ENCODE results near the gene AOX1. TPM values are rescaled to one million over a fixed set of nuclear protein-coding genes. Genes with fewer than 3 reads are reported as not detected.
"Not testable (repeated sequence)": the region's sequence is repeated elsewhere in the genome, so short reads cannot be mapped to it uniquely, and the experiment has no call there.

AOX1 gene
- total and polyA plus RNA-seq, 10 of the 15 experiments (the other 5 are each of a cell fraction or from before 2014, with no cell fraction given), result 0.03 to 0.56 (median 0.19) TPM; not detected in 6

DNA sequence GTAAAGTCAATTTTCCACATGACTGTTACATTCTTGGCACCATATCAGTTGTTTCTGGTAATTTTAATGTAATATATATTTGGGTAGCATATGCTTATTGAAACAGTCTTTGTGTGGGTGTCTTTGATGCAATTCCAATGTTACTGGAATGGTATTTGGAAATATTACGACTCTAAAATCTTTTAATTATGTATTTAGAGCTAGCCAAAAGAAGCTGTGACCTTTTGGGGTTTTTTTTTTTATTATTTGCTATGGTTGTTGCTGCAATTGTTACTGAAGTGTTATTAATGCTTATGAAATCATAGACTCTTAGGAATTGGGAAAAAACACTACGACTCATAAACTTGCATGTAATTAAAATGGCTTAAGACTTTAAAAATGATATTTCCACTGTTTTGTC, 95.9 kb downstream of the AOX1 start:
- no TSS peak for BruUV-seq (replicated peaks)

DNA sequence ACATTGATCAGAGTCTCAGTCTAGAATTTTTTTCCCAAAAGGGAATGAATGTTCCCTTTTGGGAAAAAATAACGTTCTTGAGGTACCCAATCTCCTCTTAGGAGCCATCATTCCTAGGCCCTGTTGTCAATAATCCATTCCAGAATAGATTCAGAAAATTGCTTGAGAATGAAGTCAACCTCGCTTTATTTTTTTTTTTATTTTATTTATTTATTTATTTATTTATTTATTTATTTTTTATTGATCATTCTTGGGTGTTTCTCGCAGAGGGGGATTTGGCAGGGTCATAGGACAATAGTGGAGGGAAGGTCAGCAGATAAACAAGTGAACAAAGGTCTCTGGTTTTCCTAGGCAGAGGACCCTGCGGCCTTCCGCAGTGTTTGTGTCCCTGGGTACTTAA, 96.6 kb downstream of the AOX1 start:
- H3K79me2 ChIP-seq (ENCODE audit: control insufficient read depth, insufficient read depth, low read length); CTCF ChIA-PET; intact Hi-C loops (cut with micrococcal nuclease; ENCODE audit: unreplicated experiment); H3K9me3 ChIP-seq (replicated peaks; ENCODE audit: control insufficient read depth, insufficient read depth, low read length); H3K27ac ChIP-seq (ENCODE audit: control insufficient read depth, insufficient read depth); BruUV-seq (replicated peaks); H3K4me2 ChIP-seq (ENCODE audit: control insufficient read depth, insufficient read depth); ATAC-seq; H4K20me1 ChIP-seq (ENCODE audit: control insufficient read depth, insufficient read depth); H3K27me3 ChIP-seq (replicated peaks in 1 of 2; ENCODE audit: control insufficient read depth in 2 of 2, insufficient read depth in 2 of 2, low read length in 1 of 2); H2AFZ ChIP-seq (ENCODE audit: control insufficient read depth, low read depth, low read length); RAD21 ChIA-PET (ENCODE audit: unreplicated experiment); H3K36me3 ChIP-seq (ENCODE audit: control insufficient read depth in 2 of 2, insufficient read depth in 2 of 2, low read length in 1 of 2); DNase-seq (ENCODE audit: low read depth, low spot score); H3K9ac ChIP-seq (ENCODE audit: control insufficient read depth, insufficient read depth, low read length); in situ Hi-C loops (cut with MboI); POLR2A ChIA-PET; FAIRE-seq; SMC1A ChIA-PET (ENCODE audit: uncharacterized antibody, unreplicated experiment); H3K4me3 ChIP-seq; H3K4me1 ChIP-seq (ENCODE audit: control insufficient read depth, insufficient read depth, low read length): not testable (repeated sequence)
- WGBS (ENCODE audit: insufficient coverage, insufficient replicate concordance, low lambda C conversion rate, missing lambda C conversion rate), result 0% methylated on average over 3 of the region's 5 CpGs

More for the DNA sequence above, 95.9 kb downstream of the AOX1 start:
- ChIA-PET CTCF (no interaction called here), RAD21 (ENCODE audit: unreplicated experiment) (no interaction called here), POLR2A (no interaction called here), SMC1A (ENCODE audit: uncharacterized antibody, unreplicated experiment) (no interaction called here)
- Histone ChIP-seq H3K9me3 (replicated peaks; ENCODE audit: control insufficient read depth, insufficient read depth, low read length) (no peaks in the 10 kb centered on the region), H3K36me3 (ENCODE audit: control insufficient read depth in 2 of 2, insufficient read depth in 2 of 2, low read length in 1 of 2) (no peaks in the 10 kb centered on the region), H3K4me2 (ENCODE audit: control insufficient read depth, insufficient read depth) (no peak overlapping the region), H4K20me1 (ENCODE audit: control insufficient read depth, insufficient read depth) (no peaks in the 10 kb centered on the region), H3K4me3 (no peak overlapping the region), H3K27me3 (replicated peaks in 1 of 2; ENCODE audit: control insufficient read depth in 2 of 2, insufficient read depth in 2 of 2, low read length in 1 of 2) (no peaks in the 10 kb centered on the region; a peak in 1 of 4 replicates), H3K4me1 (ENCODE audit: control insufficient read depth, insufficient read depth, low read length) (no peaks in the 10 kb centered on the region), H2AFZ (ENCODE audit: control insufficient read depth, low read depth, low read length) (no peak overlapping the region), H3K79me2 (ENCODE audit: control insufficient read depth, insufficient read depth, low read length) (no peaks in the 10 kb centered on the region), H3K27ac (ENCODE audit: control insufficient read depth, insufficient read depth) (no peak overlapping the region), H3K9ac (ENCODE audit: control insufficient read depth, insufficient read depth, low read length) (no peak overlapping the region)
- ATAC-seq, result no peak
- intact Hi-C loops (cut with micrococcal nuclease; ENCODE audit: unreplicated experiment), result no loop called here
- in situ Hi-C loops (cut with MboI), result no loop called here
- no peak for FAIRE-seq
- 21% methylated on average over 2 of the region's 2 CpGs for WGBS (ENCODE audit: insufficient coverage, insufficient replicate concordance, low lambda C conversion rate, missing lambda C conversion rate)
- no peak for DNase-seq (ENCODE audit: low read depth, low spot score)
- no peak for TF ChIP-seq ZNF24 (IDR thresholded peaks at IDR 0.05)
- no peak for TF ChIP-seq KAT2A (conservative IDR thresholded peaks at IDR 0.05; ENCODE audit: control insufficient read depth, low read depth, low read length)
- TF ChIP-seq YBX1 (IDR thresholded peaks at IDR 0.05), result no peak
- TF ChIP-seq KDM1A (IDR thresholded peaks at IDR 0.05; ENCODE audit: borderline replicate concordance), result no peak
- no peak for TF ChIP-seq EGR1 (IDR thresholded peaks at IDR 0.05; ENCODE audit: borderline replicate concordance in 1 of 2, low read depth in 2 of 2, low read length in 2 of 2)
- TF ChIP-seq, protein P1, sequence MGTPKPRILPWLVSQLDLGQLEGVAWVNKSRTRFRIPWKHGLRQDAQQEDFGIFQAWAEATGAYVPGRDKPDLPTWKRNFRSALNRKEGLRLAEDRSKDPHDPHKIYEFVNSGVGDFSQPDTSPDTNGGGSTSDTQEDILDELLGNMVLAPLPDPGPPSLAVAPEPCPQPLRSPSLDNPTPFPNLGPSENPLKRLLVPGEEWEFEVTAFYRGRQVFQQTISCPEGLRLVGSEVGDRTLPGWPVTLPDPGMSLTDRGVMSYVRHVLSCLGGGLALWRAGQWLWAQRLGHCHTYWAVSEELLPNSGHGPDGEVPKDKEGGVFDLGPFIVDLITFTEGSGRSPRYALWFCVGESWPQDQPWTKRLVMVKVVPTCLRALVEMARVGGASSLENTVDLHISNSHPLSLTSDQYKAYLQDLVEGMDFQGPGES (IDR thresholded peaks at IDR 0.05), result no peak
- TF ChIP-seq RAD51 (IDR thresholded peaks at IDR 0.05), result no peak
- no peak for TF ChIP-seq SP1 (IDR thresholded peaks at IDR 0.05; ENCODE audit: low read depth, low read length)
- TF ChIP-seq, protein P2, sequence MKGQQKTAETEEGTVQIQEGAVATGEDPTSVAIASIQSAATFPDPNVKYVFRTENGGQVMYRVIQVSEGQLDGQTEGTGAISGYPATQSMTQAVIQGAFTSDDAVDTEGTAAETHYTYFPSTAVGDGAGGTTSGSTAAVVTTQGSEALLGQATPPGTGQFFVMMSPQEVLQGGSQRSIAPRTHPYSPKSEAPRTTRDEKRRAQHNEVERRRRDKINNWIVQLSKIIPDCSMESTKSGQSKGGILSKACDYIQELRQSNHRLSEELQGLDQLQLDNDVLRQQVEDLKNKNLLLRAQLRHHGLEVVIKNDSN (IDR thresholded peaks at IDR 0.05; ENCODE audit: borderline replicate concordance, extremely low read length, insufficient read depth, low read depth, low read length), result no peak
- TF ChIP-seq, protein P3, sequence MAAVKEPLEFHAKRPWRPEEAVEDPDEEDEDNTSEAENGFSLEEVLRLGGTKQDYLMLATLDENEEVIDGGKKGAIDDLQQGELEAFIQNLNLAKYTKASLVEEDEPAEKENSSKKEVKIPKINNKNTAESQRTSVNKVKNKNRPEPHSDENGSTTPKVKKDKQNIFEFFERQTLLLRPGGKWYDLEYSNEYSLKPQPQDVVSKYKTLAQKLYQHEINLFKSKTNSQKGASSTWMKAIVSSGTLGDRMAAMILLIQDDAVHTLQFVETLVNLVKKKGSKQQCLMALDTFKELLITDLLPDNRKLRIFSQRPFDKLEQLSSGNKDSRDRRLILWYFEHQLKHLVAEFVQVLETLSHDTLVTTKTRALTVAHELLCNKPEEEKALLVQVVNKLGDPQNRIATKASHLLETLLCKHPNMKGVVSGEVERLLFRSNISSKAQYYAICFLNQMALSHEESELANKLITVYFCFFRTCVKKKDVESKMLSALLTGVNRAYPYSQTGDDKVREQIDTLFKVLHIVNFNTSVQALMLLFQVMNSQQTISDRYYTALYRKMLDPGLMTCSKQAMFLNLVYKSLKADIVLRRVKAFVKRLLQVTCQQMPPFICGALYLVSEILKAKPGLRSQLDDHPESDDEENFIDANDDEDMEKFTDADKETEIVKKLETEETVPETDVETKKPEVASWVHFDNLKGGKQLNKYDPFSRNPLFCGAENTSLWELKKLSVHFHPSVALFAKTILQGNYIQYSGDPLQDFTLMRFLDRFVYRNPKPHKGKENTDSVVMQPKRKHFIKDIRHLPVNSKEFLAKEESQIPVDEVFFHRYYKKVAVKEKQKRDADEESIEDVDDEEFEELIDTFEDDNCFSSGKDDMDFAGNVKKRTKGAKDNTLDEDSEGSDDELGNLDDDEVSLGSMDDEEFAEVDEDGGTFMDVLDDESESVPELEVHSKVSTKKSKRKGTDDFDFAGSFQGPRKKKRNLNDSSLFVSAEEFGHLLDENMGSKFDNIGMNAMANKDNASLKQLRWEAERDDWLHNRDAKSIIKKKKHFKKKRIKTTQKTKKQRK (IDR thresholded peaks at IDR 0.05; ENCODE audit: low read depth, low read length), result no peak
- no peak for TF ChIP-seq SMC3 (IDR thresholded peaks at IDR 0.05; ENCODE audit: borderline replicate concordance, low read length)
- no peak for TF ChIP-seq RBBP5 (conservative IDR thresholded peaks at IDR 0.05)

All from GM12878 (cell line).